GM12873 (cell line): ENCODE data around the gene ADGRE3.

Experiments used
- CTCF ChIP-seq: IDR thresholded peaks from 2 replicates; pipeline ENCODE4 v1.5.1; 2012; ENCODE audit warnings: low read depth, mild to moderate bottlenecking, moderate library complexity, low read length, control low read depth; ENCODE audit not compliant: insufficient read depth; ENCODE audit errors: missing control alignments

Gene ADGRE3

GRCh38 chr19:14648506-14648905 lies 26.1 kb downstream of the ADGRE3 start:
- TF ChIP-seq CTCF, result no peak

- no peak for TF ChIP-seq CTCF
Measured at GRCh38 chr19:14639536-14640277, 34.9 kb downstream of the ADGRE3 start.

DNA sequence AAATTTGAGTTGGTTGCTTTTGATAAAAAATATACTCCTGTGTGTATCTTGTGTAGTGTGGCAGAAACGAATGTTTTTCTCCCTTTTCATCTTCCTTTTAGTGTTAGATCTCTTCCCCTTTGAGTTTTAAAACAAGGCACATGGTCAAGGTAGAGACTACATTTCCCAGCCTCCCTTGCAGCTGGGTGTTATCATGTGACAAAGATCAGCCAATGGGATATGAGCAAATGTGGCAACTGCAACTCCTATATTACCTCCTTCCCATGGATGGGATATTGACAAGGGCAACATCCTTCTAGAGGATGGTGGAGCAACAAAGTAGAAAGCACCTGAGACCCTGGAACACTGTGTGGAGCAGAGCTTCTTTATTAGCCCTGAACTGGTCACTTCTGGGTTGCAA lies 42.4 kb downstream of the ADGRE3 start:
- no peak for TF ChIP-seq CTCF

- no peak for TF ChIP-seq CTCF
Measured at GRCh38 chr19:14629557-14629956, 45.1 kb downstream of the ADGRE3 start.

GRCh38 chr19:14619404-14619803 lies 55.2 kb downstream of the ADGRE3 start:
- no peak for TF ChIP-seq CTCF

- TF ChIP-seq CTCF, result no peak
Measured at GRCh38 chr19:14616407-14616806, 58.2 kb downstream of the ADGRE3 start.

- TF ChIP-seq CTCF, result no peak
Measured at GRCh38 chr19:14615623-14616022, 59.0 kb downstream of the ADGRE3 start.

DNA sequence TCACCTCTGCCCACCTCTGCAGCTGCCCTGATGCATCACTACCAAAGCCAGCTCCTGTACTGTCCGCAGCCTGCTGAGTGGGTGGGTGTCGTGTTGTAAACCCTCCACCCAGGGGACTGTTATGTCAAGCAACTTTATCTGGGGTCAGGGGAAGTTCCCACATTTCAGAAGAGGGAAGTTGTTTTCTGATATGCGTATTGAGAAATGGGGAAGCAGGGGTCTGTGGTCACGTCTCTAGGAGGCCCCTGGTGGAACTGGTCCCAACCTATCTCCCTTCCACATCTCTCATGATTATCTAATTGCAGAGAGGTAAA lies 60.6 kb downstream of the ADGRE3 start:
- TF ChIP-seq CTCF, result no peak
